ENCODE measurements around the gene CCDC81.
"Not testable (repeated sequence)": the region's sequence is repeated elsewhere in the genome, so short reads cannot be mapped to it uniquely, and the experiment has no call there.

The CCDC81 gene

GRCh38 chr11:86390487-86390886, 15.8 kb downstream of the CCDC81 start:
- DNase-seq, result no peak

GRCh38 chr11:86395061-86395551, 20.4 kb downstream of the CCDC81 start:
- DNase-seq, result no peak

- no peak for DNase-seq
These were observed 21.7 kb downstream of the CCDC81 start for GRCh38 chr11:86396396-86396795.

- DNase-seq, result no peak
These were observed 22.7 kb downstream of the CCDC81 start for GRCh38 chr11:86397351-86397750.

- no peak for DNase-seq
These were observed 23.4 kb downstream of the CCDC81 start for GRCh38 chr11:86398106-86398505.

GRCh38 chr11:86403458-86403857, 28.8 kb downstream of the CCDC81 start:
- no peak for DNase-seq

GRCh38 chr11:86408845-86409244, 34.2 kb downstream of the CCDC81 start:
- no peak for DNase-seq

GRCh38 chr11:86414032-86414431, 39.3 kb downstream of the CCDC81 start:
- no peak for DNase-seq

GRCh38 chr11:86415026-86415425, 40.3 kb downstream of the CCDC81 start:
- no peak for DNase-seq

- DNase-seq, result no peak
These were observed 41.8 kb downstream of the CCDC81 start for GRCh38 chr11:86416494-86416893.

GRCh38 chr11:86416951-86417350, 42.3 kb downstream of the CCDC81 start:
- not testable (repeated sequence) for DNase-seq

- DNase-seq, result no peak
These were observed 43.4 kb downstream of the CCDC81 start for GRCh38 chr11:86418106-86418505.

- no peak for DNase-seq
These were observed 43.8 kb downstream of the CCDC81 start for GRCh38 chr11:86418513-86418912.

GRCh38 chr11:86418917-86419316, 44.2 kb downstream of the CCDC81 start:
- DNase-seq, result no peak

GRCh38 chr11:86421946-86422345, 47.3 kb downstream of the CCDC81 start:
- no peak for DNase-seq

- no peak for DNase-seq
These were observed 47.7 kb downstream of the CCDC81 start for GRCh38 chr11:86422371-86422770.

GRCh38 chr11:86423488-86423887, 48.8 kb downstream of the CCDC81 start:
- DNase-seq, result not testable (repeated sequence)

GRCh38 chr11:86427441-86427840, 52.8 kb downstream of the CCDC81 start:
- no peak for DNase-seq

- DNase-seq, result no peak
These were observed 56.6 kb downstream of the CCDC81 start for GRCh38 chr11:86431258-86431657.

GRCh38 chr11:86433361-86434095, 58.8 kb downstream of the CCDC81 start:
- not testable (repeated sequence) for DNase-seq

- DNase-seq, result no peak
These were observed 61.0 kb downstream of the CCDC81 start for GRCh38 chr11:86435711-86436110.

- no peak for DNase-seq
These were observed 64.0 kb downstream of the CCDC81 start for GRCh38 chr11:86438685-86439084.

- no peak for DNase-seq
These were observed 65.6 kb downstream of the CCDC81 start for GRCh38 chr11:86440305-86440716.

GRCh38 chr11:86440843-86441242, 66.2 kb downstream of the CCDC81 start:
- no peak for DNase-seq

GRCh38 chr11:86442420-86442819, 67.7 kb downstream of the CCDC81 start:
- DNase-seq, result no peak
